Erythroblast (primary cell): ENCODE results near the gene ALS2.

Experiments
- DNase-seq, 2 experiments: peaks; one replicate each; lab custom pipeline; 2025; lab: John Stamatoyannopoulos, UW
- GATA1 ChIP-seq: IDR thresholded peaks from 2 replicates; pipeline ENCODE4 v1.6.1; 2011; ENCODE audit warnings: low read depth, mild to moderate bottlenecking, control low read depth, low read length, moderate library complexity
- POLR2A ChIP-seq: IDR thresholded peaks from 2 replicates; pipeline ENCODE4 v1.6.1; 2011; ENCODE audit warnings: mild to moderate bottlenecking, low read length

Gene ALS2

DNA sequence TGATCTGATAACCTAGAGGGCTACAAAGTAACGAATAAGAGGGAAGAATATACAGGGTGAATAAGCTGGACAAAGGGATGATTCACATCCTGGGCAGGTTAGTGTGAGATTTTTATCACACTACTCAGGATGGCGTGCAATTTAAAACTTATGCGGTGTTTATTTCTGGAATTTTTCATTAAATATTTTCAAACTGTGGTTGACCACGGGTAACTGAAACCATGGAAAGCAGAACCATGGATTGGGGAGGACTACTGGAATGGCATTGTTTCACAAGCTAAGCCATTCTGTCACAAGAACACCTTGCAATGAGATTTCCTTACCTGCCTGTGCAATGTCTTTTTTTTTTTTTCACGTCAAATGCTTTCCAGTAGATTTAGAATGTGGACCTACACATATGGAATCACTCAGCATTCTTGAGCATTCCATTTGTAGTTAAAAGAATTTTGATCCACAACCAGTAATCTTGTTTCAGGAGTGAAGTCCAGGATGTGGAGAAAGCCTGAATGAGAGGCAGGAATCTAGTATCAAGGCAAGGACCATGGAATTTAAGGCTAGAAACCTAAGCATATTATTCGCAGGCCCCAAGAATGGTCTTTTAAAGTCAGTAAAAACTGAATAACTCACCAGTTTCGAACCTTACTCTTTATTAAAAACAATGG lies 17.6 kb upstream of the ALS2 start:
- no peak for DNase-seq
- TF ChIP-seq POLR2A = no peak
- TF ChIP-seq GATA1 = no peak

DNA sequence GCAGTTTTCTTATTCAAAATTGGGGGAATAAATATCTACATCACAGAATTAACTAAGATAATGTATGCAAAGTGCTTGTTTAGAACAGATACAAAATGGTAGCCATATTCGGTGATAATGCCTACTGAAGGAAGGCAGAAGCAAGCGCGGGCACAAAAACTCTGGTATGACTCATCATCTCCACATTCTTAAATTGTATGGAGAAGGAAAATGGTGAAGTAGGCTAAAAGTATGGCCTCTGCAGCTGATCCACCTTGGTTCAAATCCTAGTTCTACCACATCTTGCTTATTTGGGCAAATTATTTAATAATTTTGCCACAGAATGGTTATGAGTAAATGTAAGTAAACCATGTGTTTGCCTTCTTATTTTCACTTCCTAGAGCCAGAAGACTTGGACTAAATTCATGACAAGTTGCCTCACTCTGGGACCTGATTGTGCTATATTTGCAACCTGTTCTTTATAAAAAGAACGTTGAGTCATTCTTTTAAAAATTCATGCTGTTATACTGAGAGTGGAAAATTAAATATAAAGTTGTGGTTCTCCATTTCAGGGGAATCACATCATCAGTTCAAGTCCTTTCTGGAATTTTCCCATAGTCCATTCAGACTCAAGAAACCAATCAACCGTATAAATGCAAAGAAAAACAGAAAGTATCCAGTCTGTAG lies 16.6 kb upstream of the ALS2 start:
- DNase-seq = no peak
- TF ChIP-seq POLR2A = no peak
- TF ChIP-seq GATA1 = no peak

DNA sequence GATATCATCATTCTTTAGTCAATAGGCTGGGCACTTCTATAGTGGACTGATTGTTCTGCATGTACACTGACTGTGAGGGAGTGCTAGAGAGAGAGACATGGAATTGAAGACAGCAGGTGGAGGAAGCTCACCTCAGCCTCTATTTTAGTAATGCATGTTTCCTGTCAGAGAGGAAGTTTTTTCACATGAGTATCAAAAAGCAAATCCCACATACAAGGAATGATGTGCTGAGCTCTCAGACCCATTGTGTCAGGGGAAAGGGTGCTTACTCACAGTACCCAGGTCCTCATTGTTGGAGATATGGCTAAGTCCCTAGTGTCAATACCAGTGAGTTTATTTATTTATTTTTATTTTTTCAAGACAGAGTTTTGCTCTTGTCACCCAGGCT lies 15.7 kb upstream of the ALS2 start:
- TF ChIP-seq POLR2A (no peak), GATA1 (no peak)
- DNase-seq = no peak

DNA sequence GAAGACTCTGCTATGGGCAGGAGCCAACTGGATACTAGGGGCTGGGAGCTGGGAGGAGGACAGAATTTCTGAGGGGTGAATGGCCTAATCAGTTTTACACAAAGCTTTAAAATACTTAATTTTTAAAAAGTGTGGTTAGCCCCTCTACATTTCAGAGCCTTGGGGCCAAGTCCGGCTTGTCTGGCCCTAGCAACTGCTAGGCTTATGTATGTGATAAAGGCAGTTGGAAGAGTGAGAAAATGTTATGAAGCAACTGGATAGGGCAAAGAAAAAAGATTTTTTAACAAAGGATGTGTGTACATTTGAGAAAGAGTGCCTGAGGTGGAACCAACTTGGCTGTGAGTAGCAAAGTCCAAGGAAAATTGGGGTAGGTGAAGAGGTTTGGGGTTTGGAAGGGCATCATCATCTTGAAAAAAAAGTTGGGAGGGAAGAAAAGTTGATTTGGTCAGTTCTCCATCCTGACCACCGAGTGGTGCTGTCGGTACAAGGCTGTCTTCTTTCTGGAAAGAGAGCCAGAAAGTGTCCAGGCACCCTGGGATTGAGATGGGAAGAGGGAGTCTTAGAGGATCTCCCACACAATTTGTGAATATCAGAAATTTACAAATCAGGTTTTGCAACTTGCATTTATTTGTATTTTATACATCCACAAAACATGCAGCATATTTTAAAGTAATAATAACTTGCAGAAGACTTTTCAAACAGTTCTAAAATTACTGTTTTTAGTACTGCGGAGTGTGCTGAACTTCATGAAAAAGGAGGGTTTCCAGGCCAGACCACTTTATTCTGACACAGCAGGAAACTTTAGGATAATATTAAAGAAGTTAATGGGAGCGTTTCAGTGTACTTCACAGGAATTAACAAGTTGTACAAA lies 15.1 kb upstream of the ALS2 start:
- TF ChIP-seq POLR2A (no peak), GATA1 (no peak)
- DNase-seq = peak; percentile 49 to 56

DNA sequence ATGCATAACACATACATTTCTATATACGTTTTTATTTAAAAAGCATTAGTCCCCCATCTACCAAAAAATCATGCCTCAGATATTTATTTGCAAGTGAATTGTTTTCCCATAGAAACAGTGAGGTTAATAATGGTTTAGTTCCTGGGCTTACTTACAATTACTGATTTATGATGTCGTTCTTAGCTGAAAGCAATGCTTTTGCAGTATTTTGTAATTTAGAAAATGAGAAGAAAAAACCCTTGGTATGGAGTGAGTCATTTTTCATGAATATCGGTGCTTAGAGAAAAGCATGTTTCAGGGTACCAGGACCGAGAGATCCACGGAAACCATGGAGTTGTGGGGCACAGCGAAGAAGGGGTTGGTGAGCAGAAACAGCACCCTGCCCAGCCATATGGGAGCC lies 13.6 kb upstream of the ALS2 start:
- TF ChIP-seq POLR2A (no peak), GATA1 (no peak)
- DNase-seq = no peak

DNA sequence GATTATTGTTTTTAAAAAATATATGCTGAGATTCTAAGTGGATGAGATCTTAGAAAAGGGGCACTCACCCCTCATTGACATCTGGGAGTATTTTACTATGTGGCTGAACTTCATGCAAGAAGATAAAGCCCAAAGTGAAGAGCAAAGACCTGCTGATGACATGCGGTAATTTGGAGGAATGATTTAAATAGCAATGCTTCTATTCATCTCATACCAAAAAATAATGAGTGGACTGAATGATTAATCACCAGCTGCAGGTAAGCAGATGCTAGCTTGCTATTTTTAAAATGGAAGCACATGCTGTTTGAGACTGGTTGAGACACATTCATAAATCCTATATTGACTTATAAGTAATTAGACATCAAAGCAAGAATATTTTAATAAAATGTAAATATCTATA lies 12.9 kb upstream of the ALS2 start:
- no peak for DNase-seq
- TF ChIP-seq GATA1 = no peak
- no peak for TF ChIP-seq POLR2A

DNA sequence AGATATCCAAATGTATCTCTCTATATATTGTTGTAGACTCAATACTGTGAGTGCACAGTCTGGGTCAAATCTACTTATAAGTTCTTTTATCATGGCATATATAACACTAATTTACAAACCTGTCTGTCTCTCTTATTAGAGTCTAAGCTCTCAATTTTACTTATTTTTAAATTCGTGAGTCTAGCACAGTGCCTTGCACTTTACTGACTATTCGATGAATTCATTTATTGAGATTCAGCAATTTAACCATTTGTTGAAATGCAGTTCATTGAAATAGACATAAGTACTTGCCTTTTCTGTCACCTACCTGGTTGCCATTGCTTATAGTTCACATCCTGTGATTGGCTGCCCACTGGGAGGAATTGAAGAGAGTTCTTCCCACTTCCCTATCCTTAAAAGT lies 10.3 kb upstream of the ALS2 start:
- DNase-seq = no peak
- TF ChIP-seq GATA1 (no peak), POLR2A (no peak)

DNA sequence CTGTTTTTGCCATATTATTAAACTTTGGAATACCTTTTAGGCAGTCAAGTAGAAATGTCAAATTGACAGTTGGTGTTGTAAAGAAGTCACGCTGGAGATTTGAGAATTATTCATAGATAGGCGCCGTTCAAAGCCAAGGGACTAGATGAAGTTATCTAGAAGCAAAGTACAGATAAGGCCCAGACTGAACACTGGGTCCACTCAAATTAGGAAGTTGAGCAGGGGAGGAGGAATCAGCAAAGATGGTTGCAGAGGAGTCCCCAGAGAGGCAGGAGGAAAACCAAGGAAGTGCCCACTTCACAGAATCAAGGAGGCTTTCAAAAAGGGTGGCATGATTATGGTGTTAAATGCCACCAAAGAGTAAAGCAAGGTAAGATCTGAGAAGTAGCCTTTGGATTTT lies 9.6 kb upstream of the ALS2 start:
- peak in 1 of 2 experiments; percentile 47 for DNase-seq
- TF ChIP-seq POLR2A = no peak
- TF ChIP-seq GATA1 = no peak

DNA sequence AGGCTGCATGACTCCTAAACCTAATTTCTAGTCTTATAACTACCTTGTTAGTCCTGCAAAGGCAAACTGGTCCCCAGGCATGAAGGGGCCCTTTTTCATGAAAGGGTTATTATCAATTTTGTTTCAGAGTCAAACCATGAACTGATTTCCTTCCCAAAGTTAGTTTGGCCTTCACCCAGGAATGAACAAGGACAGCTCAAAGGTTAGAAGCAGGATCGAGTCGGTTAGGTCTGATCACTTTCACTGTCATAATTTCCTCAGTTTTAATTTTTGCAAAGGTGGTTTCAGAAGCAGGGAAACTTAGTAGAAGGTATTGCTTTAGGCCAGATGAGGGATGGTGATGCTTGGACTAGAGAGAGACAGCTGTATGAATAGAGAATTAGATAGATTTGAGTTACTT lies 8.7 kb upstream of the ALS2 start:
- DNase-seq = no peak
- TF ChIP-seq POLR2A (no peak), GATA1 (no peak)

DNA sequence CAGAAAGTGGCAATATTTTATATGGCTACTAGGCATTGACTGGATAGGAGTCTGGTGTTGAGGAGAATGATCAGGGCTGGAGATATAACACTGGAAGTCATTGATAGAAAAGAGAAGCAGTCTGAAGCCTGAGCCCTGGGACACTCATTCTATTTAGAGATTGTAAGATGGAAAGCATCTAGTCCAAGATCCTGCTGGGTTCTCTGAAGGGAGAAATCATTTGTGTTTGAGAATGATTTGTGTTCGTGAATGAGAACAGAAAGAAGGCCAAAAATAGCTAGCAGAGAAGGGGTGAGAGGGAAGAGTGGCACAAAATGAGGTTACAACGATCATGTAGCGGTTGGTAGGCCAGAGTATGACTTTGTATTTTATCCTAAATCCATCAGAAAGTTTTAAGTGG lies 7.6 kb upstream of the ALS2 start:
- no peak for TF ChIP-seq GATA1
- TF ChIP-seq POLR2A = no peak
- peak in 1 of 2 experiments; percentile 9 for DNase-seq

DNA sequence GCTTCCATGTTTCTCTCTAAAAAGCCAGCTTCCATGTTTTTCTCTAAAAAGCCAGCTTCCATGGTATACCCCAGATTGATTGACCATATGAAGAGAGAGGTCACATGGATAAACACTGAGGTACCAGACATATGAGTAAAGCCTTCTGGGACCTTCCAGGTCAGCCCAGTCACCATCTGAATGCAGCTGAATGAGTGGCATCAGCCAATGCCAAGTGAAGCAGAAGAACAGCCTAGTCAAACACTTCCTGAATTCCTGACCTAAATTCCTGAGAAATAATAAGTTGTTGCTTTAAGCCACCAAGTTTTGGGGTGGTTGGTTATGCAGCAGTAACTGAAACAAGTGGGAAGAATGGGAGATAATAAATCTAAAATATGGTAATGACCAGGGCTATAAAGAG lies 5.7 kb upstream of the ALS2 start:
- DNase-seq = no peak
- TF ChIP-seq GATA1 (no peak), POLR2A (no peak)

DNA sequence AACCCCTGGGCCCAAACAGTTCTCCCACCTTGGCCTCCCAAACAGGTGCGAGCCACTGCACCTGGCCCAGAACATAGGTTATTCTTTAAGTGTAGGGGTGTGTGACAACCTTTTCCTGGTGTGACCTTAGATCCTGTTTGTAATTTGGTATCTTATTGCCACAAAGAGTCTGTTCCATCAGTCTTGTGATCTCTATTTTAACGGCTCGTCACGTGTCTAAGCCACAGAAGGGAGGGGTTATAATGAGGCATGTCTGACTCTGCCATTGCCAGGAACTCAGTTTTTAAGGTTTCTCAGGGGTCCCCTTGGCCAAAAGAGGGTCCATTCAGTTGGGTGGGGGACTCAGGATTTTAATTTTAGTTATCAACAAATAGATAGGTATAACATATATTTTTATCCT lies 4.4 kb upstream of the ALS2 start:
- TF ChIP-seq POLR2A (peak; percentile 25), GATA1 (no peak)
- peak; percentile 44 to 77 for DNase-seq

DNA sequence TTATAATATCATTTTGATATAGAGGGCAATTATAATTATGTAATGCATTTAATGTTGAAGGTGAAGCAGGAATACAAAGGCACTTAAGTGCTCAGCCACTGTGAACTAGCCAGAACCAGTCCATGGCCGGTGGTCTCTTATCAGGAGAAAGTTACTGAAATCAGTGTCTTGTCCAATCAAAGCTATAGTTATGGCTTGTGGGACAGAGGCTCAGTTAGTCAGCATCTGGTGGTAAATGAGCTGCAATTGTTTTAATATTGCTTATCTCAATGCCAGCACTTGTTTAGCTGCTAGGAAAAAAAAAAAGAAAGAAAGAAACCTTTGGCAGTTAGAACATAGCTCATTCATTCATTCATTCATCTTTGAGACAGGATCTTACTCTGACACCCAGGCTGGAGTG lies 3.8 kb upstream of the ALS2 start:
- no peak for TF ChIP-seq GATA1
- no peak for TF ChIP-seq POLR2A

DNA sequence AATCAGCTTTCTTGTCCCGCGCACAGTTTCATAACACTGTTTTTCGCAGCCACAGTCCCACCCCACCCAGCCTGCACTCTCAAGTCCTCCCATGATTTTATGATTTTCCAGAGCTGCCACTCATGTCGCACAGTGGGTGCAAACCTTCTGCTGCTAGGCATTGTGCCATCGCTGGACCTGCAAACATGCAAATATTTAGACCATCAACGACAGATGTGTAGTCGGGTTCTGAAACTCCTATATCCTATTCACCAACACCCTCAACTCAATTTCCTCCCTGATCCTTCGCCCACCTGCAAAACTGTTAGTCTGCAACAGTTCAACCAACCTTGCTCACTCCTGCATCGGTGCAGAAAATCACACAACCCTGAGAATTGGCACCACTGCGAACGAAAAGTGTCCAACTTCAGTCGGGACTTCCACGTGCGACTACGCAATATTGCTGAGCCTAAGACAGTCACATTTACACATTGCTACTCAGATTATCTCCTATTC lies 871 bp upstream of the ALS2 start:
- peak; percentile 53 to 55 for DNase-seq
- no peak for TF ChIP-seq POLR2A
- no peak for TF ChIP-seq GATA1

More for the DNA sequence above, 3.8 kb upstream of the ALS2 start:
- DNase-seq = peak; percentile 43 to 84
